HepG2 (cell line): Measurements from ENCODE around the gene INHBE. TPM values are rescaled to one million over a fixed set of nuclear protein-coding genes. Genes with fewer than 3 reads are reported as not detected.
A peak's percentile ranks its signal among the peaks of the same experiment; 100 is the strongest.

ENCODE experiments used
- CHD2 ChIP-seq: IDR thresholded peaks from 2 replicates; pipeline ENCODE4 v1.6.1; 2011; ENCODE audit warnings: low read depth, low read length, improper control_type of control experiment
- FOXA3 ChIP-seq: IDR thresholded peaks from 2 replicates; pipeline ENCODE4 v1.6.1; 2016; ENCODE audit warnings: missing genetic modification reagents, missing compliant biosample characterization
- HDAC2 ChIP-seq: sonication (generic); formaldehyde crosslinking; IDR thresholded peaks from 2 replicates; pipeline ENCODE4 v1.4.0; 2020; ENCODE audit warnings: missing genetic modification reagents
- MAFF ChIP-seq: IDR thresholded peaks from 2 replicates; pipeline ENCODE4 v1.6.1; 2011; ENCODE audit warnings: low read depth, low read length, improper control_type of control experiment
- PHF5A ChIP-seq: IDR thresholded peaks from one replicate; pipeline ENCODE4 v1.6.1; 2018; ENCODE audit warnings: low read depth, missing genetic modification reagents; ENCODE audit not compliant: unreplicated experiment
- ZNF44 ChIP-seq: sonication (generic); formaldehyde crosslinking; IDR thresholded peaks from 2 replicates; pipeline ENCODE4 v1.5.1; 2020; ENCODE audit warnings: mild to moderate bottlenecking, missing genetic modification reagents
- ZNF543 ChIP-seq: sonication (generic); formaldehyde crosslinking; IDR thresholded peaks from 2 replicates; pipeline ENCODE4 v1.4.0; 2020; ENCODE audit warnings: mild to moderate bottlenecking, missing genetic modification reagents
- ZNF660 ChIP-seq: sonication (generic); formaldehyde crosslinking; IDR thresholded peaks from 2 replicates; pipeline ENCODE4 v1.5.1; 2020; ENCODE audit warnings: mild to moderate bottlenecking, low read depth, missing genetic modification reagents, borderline replicate concordance
- polyA plus RNA-seq, 8 experiments: library from polyadenylated mRNA; depleted of rRNA in 3 of 8; stranded (reverse) in 7 of 8; unstranded in 1 of 8; fragments of >200 nt; fragmentation: Illumina TruSeq in 4 of 8; extraction: Trizol in 4 of 8; gene quantifications; 2 replicates each; pipeline versions ENCODE4 v1.2.1 to v1.2.3, GENCODE V29; 2011 to 2016; ENCODE audit warnings: low read depth in 4 of 8, missing spikeins in 1 of 8, mixed read lengths in 1 of 8; ENCODE audit not compliant: insufficient read depth in 1 of 8
- total RNA-seq, 5 experiments: library from RNA; depleted of rRNA; stranded (reverse); fragments of >200 nt; fragmentation: Illumina TruSeq; extraction: Trizol; gene quantifications; 2 replicates each; pipeline ENCODE4 v1.2.3, GENCODE V29; 2016; ENCODE audit warnings: low read depth in 1 of 5
- TF ChIP-seq, protein P1 (sequence below): IDR thresholded peaks from 2 replicates; pipeline ENCODE4 v1.6.1; 2016
- TF ChIP-seq, protein P2 (sequence below): sonication (generic); formaldehyde crosslinking; IDR thresholded peaks from 2 replicates; pipeline ENCODE4 v1.8.0; 2022; ENCODE audit warnings: mild to moderate bottlenecking, missing genetic modification reagents, borderline replicate concordance
- TF ChIP-seq, protein P3 (sequence below): IDR thresholded peaks from 2 replicates; pipeline ENCODE4 v1.6.1; 2016; ENCODE audit warnings: low read depth, missing genetic modification reagents, missing compliant biosample characterization
- TF ChIP-seq, protein P4 (sequence below): sonication (generic); formaldehyde crosslinking; IDR thresholded peaks from 2 replicates; pipeline ENCODE4 v1.4.0; 2020; ENCODE audit warnings: mild to moderate bottlenecking, missing genetic modification reagents, borderline replicate concordance
- TF ChIP-seq, protein P5 (sequence below), 2 experiments: fragments of 450-650 bp in 1 of 2; sonication (generic) in 1 of 2; formaldehyde crosslinking; IDR thresholded peaks; 2 replicates each; pipeline versions ENCODE4 v1.5.0 to v1.8.0; 2020 to 2022; ENCODE audit warnings: mild to moderate bottlenecking in 1 of 2, missing genetic modification reagents in 1 of 2

INHBE gene
- total and polyA plus RNA-seq, 2 of the 13 experiments (the other 11 are each of a cell fraction or from before 2014, with no cell fraction given) = 17.0 to 32.0 TPM

DNA sequence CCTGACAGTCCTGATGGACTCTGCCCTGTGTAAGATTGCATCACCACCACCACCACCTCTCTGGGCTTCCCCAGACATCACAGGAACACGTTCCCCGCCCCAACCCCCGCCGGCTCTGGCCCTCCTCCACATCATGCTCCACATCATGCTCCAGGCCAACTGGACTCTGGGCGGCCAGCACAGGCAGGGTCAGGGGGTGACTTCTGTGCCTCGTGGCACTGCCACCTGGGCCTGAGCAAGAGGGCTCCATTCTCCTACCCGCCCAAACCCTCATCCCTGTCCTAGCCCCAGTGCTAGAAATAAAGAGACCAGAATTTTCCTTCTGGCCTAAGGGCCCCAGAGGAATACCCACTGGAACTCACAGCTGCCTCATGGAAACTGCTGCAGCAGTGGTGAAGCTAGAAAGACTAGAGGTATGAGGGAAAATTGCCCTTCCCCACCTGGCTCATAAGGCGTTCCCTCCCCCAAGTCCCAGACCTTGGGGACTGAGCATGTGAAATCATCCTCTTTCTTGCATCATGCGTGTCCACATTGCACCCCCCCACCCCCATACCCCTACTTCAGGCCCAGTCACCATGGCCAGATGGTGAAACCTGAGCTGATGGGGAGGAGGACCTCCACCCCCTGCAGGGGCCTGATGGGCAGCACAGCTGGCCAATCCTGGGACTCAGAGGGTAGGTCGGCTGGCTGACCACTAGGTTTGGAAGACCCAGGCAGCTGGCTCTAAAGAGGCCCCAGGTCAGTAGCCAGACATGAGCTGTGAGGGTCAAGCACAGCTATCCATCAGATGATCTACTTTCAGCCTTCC is at the start of gene INHBE (continued):
- TF ChIP-seq, protein P1, sequence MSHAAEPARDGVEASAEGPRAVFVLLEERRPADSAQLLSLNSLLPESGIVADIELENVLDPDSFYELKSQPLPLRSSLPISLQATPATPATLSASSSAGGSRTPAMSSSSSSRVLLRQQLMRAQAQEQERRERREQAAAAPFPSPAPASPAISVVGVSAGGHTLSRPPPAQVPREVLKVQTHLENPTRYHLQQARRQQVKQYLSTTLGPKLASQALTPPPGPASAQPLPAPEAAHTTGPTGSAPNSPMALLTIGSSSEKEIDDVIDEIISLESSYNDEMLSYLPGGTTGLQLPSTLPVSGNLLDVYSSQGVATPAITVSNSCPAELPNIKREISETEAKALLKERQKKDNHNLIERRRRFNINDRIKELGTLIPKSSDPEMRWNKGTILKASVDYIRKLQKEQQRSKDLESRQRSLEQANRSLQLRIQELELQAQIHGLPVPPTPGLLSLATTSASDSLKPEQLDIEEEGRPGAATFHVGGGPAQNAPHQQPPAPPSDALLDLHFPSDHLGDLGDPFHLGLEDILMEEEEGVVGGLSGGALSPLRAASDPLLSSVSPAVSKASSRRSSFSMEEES (CRISPR knock-in tag) = peak; percentile 87
- TF ChIP-seq, protein P2, sequence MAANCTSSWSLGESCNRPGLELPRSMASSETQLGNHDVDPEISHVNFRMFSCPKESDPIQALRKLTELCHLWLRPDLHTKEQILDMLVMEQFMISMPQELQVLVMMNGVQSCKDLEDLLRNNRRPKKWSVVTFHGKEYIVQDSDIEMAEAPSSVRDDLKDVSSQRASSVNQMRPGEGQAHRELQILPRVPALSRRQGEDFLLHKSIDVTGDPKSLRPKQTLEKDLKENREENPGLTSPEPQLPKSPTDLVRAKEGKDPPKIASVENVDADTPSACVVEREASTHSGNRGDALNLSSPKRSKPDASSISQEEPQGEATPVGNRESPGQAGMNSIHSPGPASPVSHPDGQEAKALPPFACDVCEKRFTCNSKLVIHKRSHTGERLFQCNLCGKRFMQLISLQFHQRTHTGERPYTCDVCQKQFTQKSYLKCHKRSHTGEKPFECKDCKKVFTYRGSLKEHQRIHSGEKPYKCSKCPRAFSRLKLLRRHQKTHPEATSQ (CRISPR knock-in tag) = peak; percentile 88; the same call in 1 of the 2 replicates
- TF ChIP-seq PHF5A (CRISPR knock-in tag) (peak; percentile 25), MAFF (no peak), CHD2 (0 out of 2 replicates have a peak, but pooled peaks have one; percentile 45), ZNF44 (CRISPR knock-in tag) (no peak), FOXA3 (CRISPR knock-in tag) (peak; percentile 75), ZNF543 (CRISPR knock-in tag) (peak; percentile 63), HDAC2 (CRISPR knock-in tag) (peak; percentile 89), ZNF660 (CRISPR knock-in tag) (no peak)
- TF ChIP-seq, protein P3, sequence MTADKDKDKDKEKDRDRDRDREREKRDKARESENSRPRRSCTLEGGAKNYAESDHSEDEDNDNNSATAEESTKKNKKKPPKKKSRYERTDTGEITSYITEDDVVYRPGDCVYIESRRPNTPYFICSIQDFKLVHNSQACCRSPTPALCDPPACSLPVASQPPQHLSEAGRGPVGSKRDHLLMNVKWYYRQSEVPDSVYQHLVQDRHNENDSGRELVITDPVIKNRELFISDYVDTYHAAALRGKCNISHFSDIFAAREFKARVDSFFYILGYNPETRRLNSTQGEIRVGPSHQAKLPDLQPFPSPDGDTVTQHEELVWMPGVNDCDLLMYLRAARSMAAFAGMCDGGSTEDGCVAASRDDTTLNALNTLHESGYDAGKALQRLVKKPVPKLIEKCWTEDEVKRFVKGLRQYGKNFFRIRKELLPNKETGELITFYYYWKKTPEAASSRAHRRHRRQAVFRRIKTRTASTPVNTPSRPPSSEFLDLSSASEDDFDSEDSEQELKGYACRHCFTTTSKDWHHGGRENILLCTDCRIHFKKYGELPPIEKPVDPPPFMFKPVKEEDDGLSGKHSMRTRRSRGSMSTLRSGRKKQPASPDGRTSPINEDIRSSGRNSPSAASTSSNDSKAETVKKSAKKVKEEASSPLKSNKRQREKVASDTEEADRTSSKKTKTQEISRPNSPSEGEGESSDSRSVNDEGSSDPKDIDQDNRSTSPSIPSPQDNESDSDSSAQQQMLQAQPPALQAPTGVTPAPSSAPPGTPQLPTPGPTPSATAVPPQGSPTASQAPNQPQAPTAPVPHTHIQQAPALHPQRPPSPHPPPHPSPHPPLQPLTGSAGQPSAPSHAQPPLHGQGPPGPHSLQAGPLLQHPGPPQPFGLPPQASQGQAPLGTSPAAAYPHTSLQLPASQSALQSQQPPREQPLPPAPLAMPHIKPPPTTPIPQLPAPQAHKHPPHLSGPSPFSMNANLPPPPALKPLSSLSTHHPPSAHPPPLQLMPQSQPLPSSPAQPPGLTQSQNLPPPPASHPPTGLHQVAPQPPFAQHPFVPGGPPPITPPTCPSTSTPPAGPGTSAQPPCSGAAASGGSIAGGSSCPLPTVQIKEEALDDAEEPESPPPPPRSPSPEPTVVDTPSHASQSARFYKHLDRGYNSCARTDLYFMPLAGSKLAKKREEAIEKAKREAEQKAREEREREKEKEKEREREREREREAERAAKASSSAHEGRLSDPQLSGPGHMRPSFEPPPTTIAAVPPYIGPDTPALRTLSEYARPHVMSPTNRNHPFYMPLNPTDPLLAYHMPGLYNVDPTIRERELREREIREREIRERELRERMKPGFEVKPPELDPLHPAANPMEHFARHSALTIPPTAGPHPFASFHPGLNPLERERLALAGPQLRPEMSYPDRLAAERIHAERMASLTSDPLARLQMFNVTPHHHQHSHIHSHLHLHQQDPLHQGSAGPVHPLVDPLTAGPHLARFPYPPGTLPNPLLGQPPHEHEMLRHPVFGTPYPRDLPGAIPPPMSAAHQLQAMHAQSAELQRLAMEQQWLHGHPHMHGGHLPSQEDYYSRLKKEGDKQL (CRISPR knock-in tag) = 0 out of 2 replicates have a peak, but pooled peaks have one; percentile 55
- TF ChIP-seq, protein P4, sequence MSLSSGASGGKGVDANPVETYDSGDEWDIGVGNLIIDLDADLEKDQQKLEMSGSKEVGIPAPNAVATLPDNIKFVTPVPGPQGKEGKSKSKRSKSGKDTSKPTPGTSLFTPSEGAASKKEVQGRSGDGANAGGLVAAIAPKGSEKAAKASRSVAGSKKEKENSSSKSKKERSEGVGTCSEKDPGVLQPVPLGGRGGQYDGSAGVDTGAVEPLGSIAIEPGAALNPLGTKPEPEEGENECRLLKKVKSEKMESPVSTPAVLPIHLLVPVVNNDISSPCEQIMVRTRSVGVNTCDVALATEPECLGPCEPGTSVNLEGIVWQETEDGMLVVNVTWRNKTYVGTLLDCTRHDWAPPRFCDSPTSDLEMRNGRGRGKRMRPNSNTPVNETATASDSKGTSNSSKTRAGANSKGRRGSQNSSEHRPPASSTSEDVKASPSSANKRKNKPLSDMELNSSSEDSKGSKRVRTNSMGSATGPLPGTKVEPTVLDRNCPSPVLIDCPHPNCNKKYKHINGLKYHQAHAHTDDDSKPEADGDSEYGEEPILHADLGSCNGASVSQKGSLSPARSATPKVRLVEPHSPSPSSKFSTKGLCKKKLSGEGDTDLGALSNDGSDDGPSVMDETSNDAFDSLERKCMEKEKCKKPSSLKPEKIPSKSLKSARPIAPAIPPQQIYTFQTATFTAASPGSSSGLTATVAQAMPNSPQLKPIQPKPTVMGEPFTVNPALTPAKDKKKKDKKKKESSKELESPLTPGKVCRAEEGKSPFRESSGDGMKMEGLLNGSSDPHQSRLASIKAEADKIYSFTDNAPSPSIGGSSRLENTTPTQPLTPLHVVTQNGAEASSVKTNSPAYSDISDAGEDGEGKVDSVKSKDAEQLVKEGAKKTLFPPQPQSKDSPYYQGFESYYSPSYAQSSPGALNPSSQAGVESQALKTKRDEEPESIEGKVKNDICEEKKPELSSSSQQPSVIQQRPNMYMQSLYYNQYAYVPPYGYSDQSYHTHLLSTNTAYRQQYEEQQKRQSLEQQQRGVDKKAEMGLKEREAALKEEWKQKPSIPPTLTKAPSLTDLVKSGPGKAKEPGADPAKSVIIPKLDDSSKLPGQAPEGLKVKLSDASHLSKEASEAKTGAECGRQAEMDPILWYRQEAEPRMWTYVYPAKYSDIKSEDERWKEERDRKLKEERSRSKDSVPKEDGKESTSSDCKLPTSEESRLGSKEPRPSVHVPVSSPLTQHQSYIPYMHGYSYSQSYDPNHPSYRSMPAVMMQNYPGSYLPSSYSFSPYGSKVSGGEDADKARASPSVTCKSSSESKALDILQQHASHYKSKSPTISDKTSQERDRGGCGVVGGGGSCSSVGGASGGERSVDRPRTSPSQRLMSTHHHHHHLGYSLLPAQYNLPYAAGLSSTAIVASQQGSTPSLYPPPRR = peak; percentile 79
- TF ChIP-seq, protein P5, sequence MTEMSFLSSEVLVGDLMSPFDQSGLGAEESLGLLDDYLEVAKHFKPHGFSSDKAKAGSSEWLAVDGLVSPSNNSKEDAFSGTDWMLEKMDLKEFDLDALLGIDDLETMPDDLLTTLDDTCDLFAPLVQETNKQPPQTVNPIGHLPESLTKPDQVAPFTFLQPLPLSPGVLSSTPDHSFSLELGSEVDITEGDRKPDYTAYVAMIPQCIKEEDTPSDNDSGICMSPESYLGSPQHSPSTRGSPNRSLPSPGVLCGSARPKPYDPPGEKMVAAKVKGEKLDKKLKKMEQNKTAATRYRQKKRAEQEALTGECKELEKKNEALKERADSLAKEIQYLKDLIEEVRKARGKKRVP (CRISPR knock-in tag; IDR thresholded peaks at IDR 0.05) = peak; percentile 46 to 99; a peak in 3 of 4 replicates
